ENCODE results near the gene ATP6V1E1. TPM values are rescaled to one million over a fixed set of nuclear protein-coding genes. Genes with fewer than 3 reads are reported as not detected.

Gene ATP6V1E1
- total RNA-seq, result 192 and 269 TPM in 2 replicates

GRCh38 chr22:17628406-17629172 lies at the start of gene ATP6V1E1:
ATP6V1E1 (minus strand) TSS chr22:17628749; CDS start chr22:17628635, 114 bp downstream.

GRCh38 chr22:17638432-17639246 lies 10.1 kb upstream of the ATP6V1E1 start, which contains the start of gene BCL2L13:
BCL2L13 (plus strand) TSS chr22:17638757; CDS start chr22:17655712, 16,955 bp downstream.

GRCh38 chr22:17562906-17563870 lies 65.4 kb downstream of the ATP6V1E1 start, which contains the start of gene SLC25A18:
SLC25A18 (plus strand) TSS chr22:17563498; CDS start chr22:17579945, 16,447 bp downstream.

Other genes starting within 250 kb of the ATP6V1E1 start
- under 0.01 TPM in 1 of 2 replicates, not detected in the other for gene SLC25A18, start 65.3 kb downstream of the ATP6V1E1 start, total RNA-seq
- gene BCL2L13, start 10.0 kb upstream of the ATP6V1E1 start, total RNA-seq, result 65.3 and 78.0 TPM in 2 replicates
- 21.9 and 47.6 TPM in 2 replicates for gene BID, start 145.7 kb upstream of the ATP6V1E1 start, total RNA-seq